Posterior vena cava (tissue), 2 donors: Measurements from ENCODE around the gene GPD1L. TPM values are rescaled to one million over a fixed set of nuclear protein-coding genes. Genes with fewer than 3 reads are reported as not detected.
"Not testable (repeated sequence)": the region's sequence is repeated elsewhere in the genome, so short reads cannot be mapped to it uniquely, and the experiment has no call there.

Source experiments
- DNase-seq: peaks from one replicate; pipeline ENCODE4 v3.0.0-alpha.2; 2020; ENCODE audit warnings: low spot score
- intact Hi-C, 2 donors: fragments of 100-400 bp; cut with DNase I; formaldehyde crosslinking; loops; one replicate each; pipeline versions ENCODE4 v1.14.1 to v1.14.2; 2022 to 2023
- total RNA-seq, 2 donors: library from RNA; stranded (reverse); fragmentation: NEBNext Ultra II Directional; extraction: Animal tissue kit (Norgen Biotek cat#: 25700); gene quantifications; one replicate each; pipeline ENCODE4 v1.2.1, GENCODE V29; 2021
- donor health status: DM: yes; HTN: yes; CAD: no.
- donor health status: DM: yes; HTN: yes; CAD: no.

Gene GPD1L
- total RNA-seq, 2 donors from 2014 or later: 41.0 to 47.4 TPM

DNA sequence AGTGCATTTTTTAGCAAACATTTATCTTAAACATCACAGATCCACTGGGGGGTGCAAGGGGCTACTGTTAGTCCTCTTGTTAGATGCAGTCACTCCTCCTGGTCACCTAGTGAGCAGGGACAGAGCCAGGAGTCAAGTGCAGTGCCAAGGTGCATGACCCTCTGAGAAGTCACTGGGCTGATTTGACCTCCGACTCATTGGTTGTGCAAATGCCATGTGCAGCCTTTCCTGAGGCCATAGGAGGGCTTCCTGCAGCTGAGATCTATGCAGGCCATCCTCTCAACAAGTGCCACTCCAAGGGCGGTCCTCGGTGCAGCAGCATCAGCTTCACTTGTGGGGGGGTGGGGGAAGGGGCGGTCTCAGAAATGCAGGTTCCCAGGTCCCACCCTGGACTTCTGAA is 60.2 kb downstream of the GPD1L start:
- DNase-seq: no peak
- intact Hi-C loops: no loop called here

DNA sequence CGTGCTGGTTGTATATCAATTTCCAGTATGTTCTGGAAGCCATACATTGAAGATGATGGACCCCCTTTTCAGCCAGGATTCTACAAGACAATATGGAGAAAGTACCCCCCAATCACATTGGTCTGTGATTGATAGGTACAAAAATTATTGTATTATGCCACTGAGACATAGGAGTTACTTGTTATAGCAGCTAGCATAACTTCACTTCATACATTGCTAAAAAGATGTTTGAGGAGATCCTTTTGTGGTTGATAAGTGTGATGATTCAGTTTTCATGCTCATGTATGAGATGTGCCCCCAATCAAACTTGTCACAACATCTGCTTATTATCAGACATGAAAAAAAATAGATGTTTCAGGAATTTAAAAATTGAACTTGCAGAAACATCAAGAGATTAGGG is 66.0 kb downstream of the GPD1L start:
- intact Hi-C loops: loop anchor here in 1 of 2 donors (10.0 kb wide), 1 partner anchor 152 kb away; no protein-coding TSS in a partner anchor
- DNase-seq: no peak

DNA sequence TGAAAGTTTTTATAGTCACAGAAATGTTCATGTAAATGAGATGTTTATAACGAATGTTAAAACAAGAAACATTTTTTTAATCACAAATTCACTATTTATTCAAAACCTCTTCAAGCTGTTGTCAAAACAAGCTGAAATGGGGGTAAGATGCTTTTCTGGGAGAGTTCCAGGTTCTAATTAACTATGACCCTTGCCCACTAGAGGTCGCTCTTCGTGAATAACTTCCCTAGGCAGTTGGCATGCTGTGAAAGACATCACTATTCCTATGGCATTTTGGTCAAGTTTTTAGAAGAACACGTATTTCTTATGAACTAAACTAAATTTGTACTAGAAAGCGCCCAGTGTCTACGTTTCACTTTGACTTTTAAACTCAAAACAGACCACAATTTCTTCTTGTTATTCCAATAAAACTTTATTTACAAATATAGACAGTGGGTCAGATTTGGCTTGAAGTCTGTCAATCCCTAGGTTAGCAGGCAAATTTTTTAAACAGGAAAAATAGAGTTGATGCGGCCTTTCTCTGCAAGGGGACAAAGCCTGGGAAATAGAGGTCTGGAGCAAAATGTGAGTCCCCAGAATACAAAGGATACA is 69.3 kb downstream of the GPD1L start:
- no peak for DNase-seq
- intact Hi-C loops: loop anchor here in 1 of 2 donors (10.0 kb wide), 1 partner anchor 149 kb away; no protein-coding TSS in a partner anchor

DNA sequence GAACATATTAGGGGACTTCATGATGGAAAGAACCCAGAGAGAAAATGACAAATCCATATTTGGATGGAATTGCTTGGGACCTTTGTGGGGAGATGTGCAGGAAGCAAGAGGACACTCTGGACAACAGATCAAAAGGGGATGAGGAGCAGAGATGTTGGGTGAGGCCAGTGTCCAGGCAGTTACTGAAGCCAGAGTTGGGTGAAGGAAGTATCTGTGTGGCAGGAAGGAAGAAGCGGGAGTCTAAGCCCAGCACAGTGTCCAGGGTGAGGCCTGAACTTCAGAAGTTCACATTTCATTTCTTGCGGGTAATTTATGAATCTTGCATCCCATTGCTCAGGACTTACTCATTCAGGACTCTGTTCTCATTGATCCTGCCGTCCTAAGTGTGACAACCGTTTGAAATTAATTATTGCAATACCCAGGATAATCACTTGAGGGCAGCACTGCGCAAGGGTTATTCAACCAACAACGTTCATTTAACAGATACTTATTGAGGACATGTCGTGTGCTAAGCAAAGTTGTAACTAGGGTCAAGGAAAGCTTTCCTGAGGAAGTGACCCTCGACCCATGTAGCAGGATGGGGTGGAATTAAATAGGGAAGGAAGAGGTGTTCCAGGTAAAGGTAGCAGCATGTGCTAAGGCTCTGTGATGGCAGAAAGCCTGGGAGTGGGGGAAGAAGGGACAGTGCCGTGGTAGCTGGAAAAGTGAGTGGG is 70.7 kb downstream of the GPD1L start:
- no peak for DNase-seq
- intact Hi-C loops: loop anchor here in 1 of 2 donors (10.0 kb wide), 1 partner anchor 148 kb away; no protein-coding TSS in a partner anchor

DNA sequence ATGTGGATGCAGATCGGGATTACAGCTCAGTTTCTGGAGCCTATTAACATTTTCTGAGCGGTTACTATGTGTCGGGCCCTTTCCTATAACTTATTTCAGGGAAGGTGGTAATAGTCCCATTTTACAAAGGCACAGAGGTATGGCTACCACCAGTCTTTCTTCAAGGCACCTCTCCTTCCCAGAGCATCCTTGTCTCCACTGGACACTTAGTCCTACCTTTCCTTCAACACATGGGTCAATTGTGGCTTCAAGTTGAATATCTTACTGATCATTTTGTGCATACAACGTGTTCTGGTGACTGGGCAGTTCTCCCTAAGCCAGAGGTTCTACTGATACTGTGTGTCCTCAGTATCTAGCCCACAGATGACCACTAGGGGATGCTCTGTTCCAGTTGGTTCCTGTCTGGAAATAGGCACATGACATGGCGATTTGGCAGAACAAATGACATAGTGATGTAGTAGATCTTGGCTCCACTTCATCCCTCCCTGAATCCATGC is 71.3 kb downstream of the GPD1L start:
- intact Hi-C loops: loop anchor here in 1 of 2 donors (10.0 kb wide), 1 partner anchor 147 kb away; no protein-coding TSS in a partner anchor
- no peak for DNase-seq

DNA sequence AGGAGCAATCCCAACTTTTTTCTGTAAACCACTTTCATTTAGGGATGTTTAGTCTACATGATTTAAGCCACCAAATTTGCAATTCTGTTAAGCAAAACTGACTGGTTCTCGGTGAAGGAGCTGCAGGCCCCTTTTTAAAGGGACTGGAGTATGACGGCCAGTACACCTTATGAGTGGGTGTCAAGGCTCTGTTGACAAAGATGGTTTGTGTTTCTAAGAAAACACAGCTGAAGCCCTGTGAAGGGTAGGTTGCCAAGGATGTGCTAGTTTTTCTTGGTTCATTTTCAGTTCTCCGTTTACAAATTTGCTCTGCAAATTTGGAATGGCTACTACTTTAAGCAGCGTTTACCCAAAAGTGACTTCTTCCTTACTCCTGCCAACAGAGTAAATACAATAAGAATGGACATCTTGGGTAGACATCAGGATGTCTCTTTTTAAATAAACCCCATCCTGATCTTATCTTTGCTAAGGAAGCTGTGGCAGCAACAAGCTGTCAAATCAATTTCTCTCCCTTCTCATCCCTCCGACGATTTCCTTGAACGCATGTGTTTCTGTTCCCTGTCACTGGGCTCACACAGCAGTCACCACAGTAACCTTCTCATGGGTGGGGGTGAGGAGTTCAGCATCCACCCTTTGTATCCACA is 73.8 kb downstream of the GPD1L start:
- intact Hi-C loops: no loop called here
- DNase-seq: no peak

DNA sequence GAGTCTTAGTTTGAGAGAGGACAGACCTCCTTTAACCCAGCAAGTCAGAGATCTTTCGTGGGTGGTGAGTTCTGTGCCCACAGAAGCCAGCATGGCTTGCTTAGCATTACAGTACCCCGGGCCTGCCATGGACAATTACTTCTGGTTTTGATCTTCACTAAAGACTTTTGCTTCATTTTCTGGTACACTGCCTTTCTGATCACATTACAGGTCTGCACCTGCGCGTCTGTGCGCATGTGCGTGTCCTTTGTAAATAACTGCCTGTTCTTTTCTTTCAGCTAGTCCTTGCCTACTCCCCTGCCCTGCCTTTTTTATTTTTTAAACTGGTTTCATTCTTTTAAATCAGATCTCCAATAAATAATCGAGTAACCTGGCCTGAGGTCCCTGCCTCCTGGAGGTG is 74.9 kb downstream of the GPD1L start:
- intact Hi-C loops: no loop called here
- no peak for DNase-seq

DNA sequence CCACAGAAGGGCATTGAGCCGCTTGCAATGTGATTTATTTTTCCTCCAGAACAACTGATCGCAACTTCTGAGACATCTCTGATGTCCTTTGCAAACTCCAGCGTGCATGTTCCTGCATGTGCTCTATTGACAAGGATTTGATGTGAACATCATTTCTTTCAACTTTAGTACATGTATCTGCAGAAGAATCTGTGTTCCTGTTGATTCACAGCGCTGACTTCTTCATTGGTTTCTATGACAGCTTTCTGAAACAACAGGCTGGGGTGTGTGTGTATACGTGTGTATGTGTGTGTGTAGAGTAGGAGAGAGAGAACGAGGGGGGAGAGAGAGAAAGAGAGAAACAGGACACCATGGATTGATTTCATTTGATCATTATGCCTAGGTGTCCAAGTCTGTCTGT is 75.4 kb downstream of the GPD1L start:
- no peak for DNase-seq
- intact Hi-C loops: no loop called here

DNA sequence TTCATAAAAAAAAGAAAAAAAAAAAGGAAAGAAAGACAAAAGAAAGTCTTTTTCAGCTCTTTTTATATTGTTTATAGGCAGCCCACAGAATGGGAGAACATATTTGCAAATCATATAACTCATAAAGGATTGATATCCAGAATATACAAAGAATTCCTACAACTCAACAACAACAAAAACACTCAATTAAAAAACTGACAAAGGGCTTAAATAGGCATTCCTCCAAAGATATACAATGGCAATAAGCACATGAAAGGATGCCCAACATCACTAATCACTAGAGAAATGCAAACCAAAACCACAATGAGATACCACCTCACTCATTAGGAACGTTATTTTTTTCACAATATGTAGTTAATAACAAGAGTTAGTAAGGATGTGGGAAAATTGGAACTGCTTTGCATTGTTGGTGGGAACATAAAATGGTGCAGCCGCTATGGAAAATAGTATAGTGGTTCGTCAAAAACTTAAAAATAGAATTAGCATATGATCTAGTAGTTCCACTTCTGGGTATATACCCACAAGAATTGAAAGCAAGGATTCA is 77.8 kb downstream of the GPD1L start:
- intact Hi-C loops: no loop called here
- DNase-seq: no peak

DNA sequence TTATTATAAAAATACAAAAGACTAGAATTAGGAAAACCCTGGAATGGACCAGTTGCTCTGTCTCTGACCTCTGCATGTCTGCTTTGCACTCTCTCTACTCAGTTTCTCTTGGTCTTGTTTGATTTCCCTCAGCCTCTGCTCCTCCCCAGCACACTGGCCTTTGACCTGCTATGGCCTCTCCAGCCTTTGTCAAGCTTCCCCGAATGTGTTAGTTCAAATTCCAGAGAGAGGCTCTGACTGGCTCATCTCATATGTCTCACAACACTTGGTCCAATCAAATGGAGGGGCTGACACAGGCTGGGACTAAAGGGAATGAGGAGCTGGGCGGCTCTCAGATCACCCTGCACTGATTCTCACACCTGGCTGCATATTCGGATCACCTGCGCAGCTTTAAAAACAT is 79.7 kb downstream of the GPD1L start:
- intact Hi-C loops: no loop called here
- DNase-seq: no peak

DNA sequence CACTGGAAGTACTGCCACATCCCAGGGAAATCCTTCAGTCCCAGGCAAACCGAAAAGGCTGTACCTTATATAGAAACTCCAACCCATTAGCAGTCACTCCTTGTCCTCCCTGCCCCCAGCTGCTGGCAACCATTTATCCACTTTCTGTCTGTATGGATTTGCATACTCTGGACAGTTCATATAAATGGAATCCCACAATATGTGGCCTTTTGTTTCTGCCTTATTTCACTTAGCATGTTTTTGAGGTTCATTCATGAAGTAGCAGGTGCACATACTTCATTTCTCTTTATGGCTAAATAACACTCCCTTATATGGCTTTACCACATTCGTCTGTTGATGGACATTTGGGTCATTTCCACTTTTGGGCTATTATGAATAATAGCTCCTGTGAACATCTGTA is 80.5 kb downstream of the GPD1L start:
- intact Hi-C loops: no loop called here

DNA sequence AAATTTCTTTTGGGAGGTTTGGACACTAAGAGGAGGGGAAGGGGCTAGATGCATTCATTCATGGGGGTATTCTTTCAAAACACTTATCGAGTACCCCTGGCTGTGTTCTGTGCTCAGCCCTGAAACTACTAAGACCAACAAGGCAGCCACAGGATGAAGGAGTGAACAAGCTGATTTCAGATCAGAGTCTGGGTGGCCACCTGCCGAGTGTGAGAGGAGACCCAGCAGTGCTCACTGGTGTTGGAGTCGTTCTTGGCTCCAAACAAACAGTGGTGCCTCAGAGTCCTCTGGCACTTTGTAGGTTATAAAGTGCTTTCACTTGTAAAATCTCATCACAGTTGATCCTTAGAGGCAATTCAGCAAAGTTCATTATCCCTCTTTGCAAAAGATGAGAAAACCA is 83.3 kb downstream of the GPD1L start:
- intact Hi-C loops: no loop called here
- DNase-seq: no peak

More for the DNA sequence above, 80.5 kb downstream of the GPD1L start:
- DNase-seq: no peak

DNA sequence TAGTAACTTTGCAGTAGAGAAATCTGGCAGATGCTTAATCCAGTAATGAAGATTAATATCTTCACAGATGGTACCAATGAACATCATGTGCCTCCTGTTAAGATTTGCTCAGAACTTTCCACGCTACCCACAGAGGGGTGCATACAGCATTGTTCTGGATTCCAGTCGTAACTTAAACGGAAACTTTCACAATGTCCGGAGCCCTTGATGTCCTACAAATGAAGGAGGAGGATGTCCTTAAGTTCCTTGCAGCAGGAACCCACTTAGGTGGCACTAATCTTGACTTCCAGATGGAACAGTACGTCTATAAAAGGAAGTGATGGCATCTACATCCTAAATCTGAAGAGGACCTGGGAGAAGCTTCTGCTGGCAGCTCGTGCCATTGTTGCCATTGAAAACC is 84.1 kb downstream of the GPD1L start:
- DNase-seq, intact Hi-C loops: not testable (repeated sequence)

DNA sequence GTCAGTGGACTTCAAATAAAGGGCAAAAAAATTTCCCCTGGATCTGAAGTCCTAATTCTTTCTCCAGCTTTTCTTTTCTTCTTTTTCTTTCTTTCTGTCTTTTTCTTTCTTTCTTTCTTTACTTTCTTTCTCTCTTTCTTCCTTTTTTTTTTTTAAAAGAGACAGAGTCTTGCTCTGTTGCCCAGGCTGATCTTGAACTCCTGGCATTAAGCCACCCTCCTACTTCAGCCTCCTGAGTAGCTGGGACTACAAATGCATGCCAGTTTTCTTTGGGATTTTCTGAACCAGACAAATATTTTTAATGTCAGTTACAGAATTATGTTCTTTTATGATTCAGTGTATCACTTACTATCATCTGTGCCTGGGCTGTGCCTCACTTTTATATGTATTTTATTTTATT is 86.7 kb downstream of the GPD1L start:
- intact Hi-C loops: no loop called here
- DNase-seq: no peak

DNA sequence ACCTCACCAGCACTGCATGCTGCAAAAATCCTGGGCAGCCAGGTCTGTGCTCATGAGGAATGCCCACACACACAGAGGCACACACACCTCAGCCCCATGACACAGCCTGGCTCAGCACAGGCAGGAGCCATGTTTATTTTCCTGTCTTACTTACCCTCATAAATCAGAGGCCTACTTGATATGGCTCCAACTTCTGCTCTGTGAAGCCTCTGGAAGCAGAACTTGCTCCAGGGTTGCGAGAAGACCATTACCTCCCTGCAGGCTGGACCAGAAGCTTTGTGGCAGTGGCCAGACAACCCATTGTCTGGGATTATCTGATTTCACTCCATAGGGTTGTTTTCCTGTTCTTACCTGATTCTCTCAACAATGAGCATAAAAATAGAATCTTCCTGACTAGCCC is 88.2 kb downstream of the GPD1L start:
- intact Hi-C loops: no loop called here
- DNase-seq: no peak

DNA sequence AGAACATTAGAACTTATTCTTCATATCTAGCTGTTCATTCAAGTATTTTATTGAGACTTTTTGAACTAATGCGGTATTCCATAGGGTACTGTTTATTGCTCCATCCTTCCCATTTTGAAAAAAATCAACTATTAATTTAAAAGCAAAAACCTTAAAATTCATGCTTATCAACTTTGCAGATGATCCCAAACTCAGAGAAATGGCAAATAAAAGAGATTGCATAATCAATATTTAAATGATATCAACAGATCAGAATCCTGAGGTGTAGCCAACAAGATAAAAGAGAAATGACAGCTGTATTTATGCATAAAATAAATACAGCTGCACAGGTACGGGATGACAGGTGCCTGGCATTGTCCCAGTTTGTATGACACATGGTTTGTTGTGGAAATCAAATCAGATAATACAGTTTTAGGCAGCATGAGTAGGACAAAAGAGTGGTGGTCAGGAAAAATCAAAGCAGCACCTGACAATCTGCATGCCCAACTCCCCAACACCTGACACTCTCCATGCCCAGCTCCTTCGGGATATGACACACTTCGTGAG is 89.6 kb downstream of the GPD1L start:
- no peak for DNase-seq
- intact Hi-C loops: no loop called here

DNA sequence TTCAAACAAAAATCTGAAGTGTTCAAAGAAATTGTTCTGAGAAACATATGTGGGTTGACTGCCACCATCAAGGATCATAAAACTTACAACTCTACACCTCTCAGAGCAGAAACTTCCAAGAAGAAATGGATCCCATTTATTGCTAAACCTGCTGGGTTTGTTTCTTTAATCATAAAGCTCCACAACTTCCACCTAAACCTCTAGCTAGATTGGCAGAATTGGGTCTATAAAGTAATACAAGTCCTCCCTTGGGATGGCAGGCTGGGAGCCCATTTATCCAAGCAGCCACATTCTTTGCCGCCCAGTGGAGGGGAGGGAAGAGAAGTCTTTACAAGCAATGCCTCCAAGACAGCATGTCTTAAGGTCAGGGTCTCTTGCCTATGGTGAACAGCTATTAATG is 91.6 kb downstream of the GPD1L start:
- intact Hi-C loops: no loop called here

DNA sequence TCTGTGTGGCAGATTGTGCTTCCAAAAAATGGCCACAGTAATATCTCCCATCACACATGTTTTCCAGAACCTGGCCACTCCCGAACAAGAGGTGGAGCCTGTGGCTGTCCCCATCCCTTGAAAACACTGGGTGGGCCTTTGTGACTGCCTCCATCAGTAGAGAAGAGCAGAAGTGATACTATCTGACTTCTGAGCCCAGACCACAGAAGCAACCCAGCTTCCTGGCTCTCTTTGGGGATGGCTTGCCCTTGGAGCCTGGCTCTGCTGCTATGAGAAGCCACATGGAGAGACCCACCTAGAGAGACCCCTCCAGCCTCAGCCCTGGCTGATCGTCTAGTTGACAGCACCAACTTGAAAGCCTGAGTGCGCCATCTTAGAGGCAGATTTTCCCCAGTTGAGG is 92.3 kb downstream of the GPD1L start:
- DNase-seq: no peak
- intact Hi-C loops: no loop called here

More for the DNA sequence above, 91.6 kb downstream of the GPD1L start:
- DNase-seq: no peak

DNA sequence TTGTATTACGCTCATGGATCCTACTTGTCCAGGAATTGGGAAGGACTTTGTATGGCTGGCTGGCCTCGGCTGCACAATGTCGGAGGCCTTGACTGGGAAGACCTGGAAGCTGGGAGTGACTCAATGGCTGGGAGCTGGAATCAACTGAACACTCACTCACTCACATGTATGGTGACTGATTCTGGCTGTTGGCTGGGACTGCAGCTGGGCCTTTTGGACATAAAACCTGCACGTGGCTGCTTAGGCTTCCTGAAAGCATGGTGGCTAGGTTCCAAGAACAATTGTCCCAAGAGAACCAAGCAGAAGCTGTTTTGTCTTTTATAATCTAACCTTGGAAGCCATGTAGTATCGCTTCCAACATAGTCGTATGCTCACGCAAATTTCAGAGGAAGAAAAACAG is 94.1 kb downstream of the GPD1L start:
- intact Hi-C loops: no loop called here
- no peak for DNase-seq
